H1 (cell line): Measurements from ENCODE around the gene ACAD9. TPM values are rescaled to one million over a fixed set of nuclear protein-coding genes. Genes with fewer than 3 reads are reported as not detected.

Source experiments
- KDM1A ChIP-seq: fragments of 200-600, 300-600 bp; sonication (generic); IDR thresholded peaks from 2 replicates; pipeline ENCODE4 v1.7.1; 2016; ENCODE audit warnings: mild to moderate bottlenecking, low read length, borderline replicate concordance
- polyA plus RNA-seq, 7 experiments: library from polyadenylated mRNA; depleted of rRNA in 3 of 7; stranded (reverse) in 5 of 7; unstranded in 2 of 7; fragments of >200 nt in 5 of 7; fragments of 200-250 nt in 2 of 7; gene quantifications; 1 replicate in 5 of 7; 2 replicates in 1 of 7; 4 replicates in 1 of 7; pipeline versions ENCODE4 v1.2.1 to v1.2.3, GENCODE V29; 2011 to 2013; ENCODE audit warnings: missing spikeins in 2 of 7, mixed read lengths in 2 of 7
- total RNA-seq: library from RNA; stranded (reverse); fragmentation: NEBNext Ultra II Directional; extraction: Animal tissue kit (Norgen Biotek cat#: 25700); gene quantifications from 2 replicates; pipeline ENCODE4 v1.2.1, GENCODE V29; 2021

ACAD9 gene
- total and polyA plus RNA-seq, 2 of the 8 experiments (the other 6 are each of a cell fraction or from before 2014, with no cell fraction given), result 27.5 to 28.9 TPM

DNA sequence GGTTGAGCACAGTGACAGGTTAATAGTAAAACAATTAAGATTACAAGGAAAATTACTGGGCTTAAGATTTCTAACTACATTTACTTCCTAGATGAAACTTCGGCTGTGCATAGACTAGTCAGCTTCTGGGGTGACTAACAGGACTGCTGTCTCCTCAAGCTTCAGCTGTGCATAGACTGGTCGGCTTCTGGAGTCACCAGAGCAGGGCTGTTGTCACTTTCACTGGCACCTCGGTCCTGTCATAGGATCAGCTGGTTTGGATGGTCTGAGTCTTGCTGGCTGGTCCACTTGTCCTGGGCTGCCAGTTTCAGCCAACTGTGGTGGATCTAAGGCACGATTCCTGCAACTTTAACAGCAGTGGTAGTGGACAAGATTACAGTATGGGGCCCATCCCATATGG is 23.9 kb upstream of the ACAD9 start (continued):
- no peak for TF ChIP-seq KDM1A
